ENCODE results near the gene CFAP61. TPM values are rescaled to one million over a fixed set of nuclear protein-coding genes. Genes with fewer than 3 reads are reported as not detected.
A peak's percentile ranks its signal among the peaks of the same experiment; 100 is the strongest.

CFAP61 gene
- total RNA-seq, 4 donors from 2014 or later = not detected

DNA sequence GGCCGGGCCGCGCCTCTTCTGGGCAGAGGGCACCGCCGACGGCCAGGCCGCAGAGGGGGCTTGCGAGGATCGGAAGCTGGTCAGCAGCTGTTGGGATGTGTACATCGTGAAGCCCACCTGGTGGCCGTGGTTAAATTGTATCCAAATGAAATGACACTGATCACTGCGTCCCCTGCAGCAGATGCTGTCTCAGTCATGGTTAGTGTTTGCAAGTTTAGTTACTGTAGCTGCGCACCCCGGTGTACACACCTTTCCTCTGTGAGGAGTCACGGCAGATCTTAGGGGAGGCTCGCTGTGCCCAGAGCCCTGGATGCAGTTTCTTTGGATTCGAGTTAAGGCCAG, 34.5 kb upstream of the CFAP61 start:
- H3K4me3 ChIP-seq = peak overlapping the region; percentile 76 to 98 (median 92)
- peaks cover 0 to 4% (median 4%) of the 10 kb centered on the region in 4 donors for H3K36me3 ChIP-seq
- H3K4me1 ChIP-seq = peaks cover 19 to 53% (median 50%) of the 10 kb centered on the region in 4 donors
- DNase-seq (ENCODE audit: extremely low spot score) = no peak
- no peaks in the 10 kb centered on the region for H3K9me3 ChIP-seq
- TF ChIP-seq, protein P1, sequence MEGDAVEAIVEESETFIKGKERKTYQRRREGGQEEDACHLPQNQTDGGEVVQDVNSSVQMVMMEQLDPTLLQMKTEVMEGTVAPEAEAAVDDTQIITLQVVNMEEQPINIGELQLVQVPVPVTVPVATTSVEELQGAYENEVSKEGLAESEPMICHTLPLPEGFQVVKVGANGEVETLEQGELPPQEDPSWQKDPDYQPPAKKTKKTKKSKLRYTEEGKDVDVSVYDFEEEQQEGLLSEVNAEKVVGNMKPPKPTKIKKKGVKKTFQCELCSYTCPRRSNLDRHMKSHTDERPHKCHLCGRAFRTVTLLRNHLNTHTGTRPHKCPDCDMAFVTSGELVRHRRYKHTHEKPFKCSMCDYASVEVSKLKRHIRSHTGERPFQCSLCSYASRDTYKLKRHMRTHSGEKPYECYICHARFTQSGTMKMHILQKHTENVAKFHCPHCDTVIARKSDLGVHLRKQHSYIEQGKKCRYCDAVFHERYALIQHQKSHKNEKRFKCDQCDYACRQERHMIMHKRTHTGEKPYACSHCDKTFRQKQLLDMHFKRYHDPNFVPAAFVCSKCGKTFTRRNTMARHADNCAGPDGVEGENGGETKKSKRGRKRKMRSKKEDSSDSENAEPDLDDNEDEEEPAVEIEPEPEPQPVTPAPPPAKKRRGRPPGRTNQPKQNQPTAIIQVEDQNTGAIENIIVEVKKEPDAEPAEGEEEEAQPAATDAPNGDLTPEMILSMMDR (IDR thresholded peaks at IDR 0.05) = no peak
- TF ChIP-seq POLR2A (IDR thresholded peaks at IDR 0.05; ENCODE audit: low read depth) = no peak
- no peak for TF ChIP-seq POLR2AphosphoS5 (IDR thresholded peaks at IDR 0.05)
- TF ChIP-seq EP300 (IDR thresholded peaks at IDR 0.05) = no peak
- H3K27me3 ChIP-seq = no peaks in the 10 kb centered on the region
- H3K27ac ChIP-seq (replicated peaks in 1 of 4) = peak overlapping the region; percentile 75 to 84 (median 78)
- 13% methylated on average over 5 of the region's 17 CpGs for WGBS
- intact Hi-C loops (cut with DNase I) = no loop called here

GRCh38 chr20:20018366-20018765, 34.0 kb upstream of the CFAP61 start:
- no peak for DNase-seq (ENCODE audit: extremely low spot score)

GRCh38 chr20:20019123-20019522, 33.2 kb upstream of the CFAP61 start:
- Histone ChIP-seq H3K4me3 (no peak overlapping the region), H3K27ac (replicated peaks in 1 of 4) (no peak overlapping the region), H3K9me3 (no peaks in the 10 kb centered on the region), H3K36me3 (peaks cover 0 to 13% (median 10%) of the 10 kb centered on the region in 4 donors), H3K4me1 (peaks cover 19 to 53% (median 50%) of the 10 kb centered on the region in 4 donors), H3K27me3 (no peaks in the 10 kb centered on the region)
- 67% methylated on average over 2 of the region's 2 CpGs for WGBS
- DNase-seq (ENCODE audit: extremely low spot score) = no peak
- intact Hi-C loops (cut with DNase I) = no loop called here
- TF ChIP-seq, protein P1 (IDR thresholded peaks at IDR 0.05) = no peak
- TF ChIP-seq POLR2A (IDR thresholded peaks at IDR 0.05; ENCODE audit: low read depth) (no peak), EP300 (IDR thresholded peaks at IDR 0.05) (no peak), POLR2AphosphoS5 (IDR thresholded peaks at IDR 0.05) (no peak)

More at GRCh38 chr20:20018366-20018765, 34.0 kb upstream of the CFAP61 start:
- Histone ChIP-seq H3K27ac (replicated peaks in 1 of 4) (no peak overlapping the region), H3K9me3 (no peaks in the 10 kb centered on the region), H3K27me3 (no peaks in the 10 kb centered on the region), H3K4me3 (peak overlapping the region; percentile 76 to 98 (median 92)), H3K4me1 (peaks cover 19 to 53% (median 50%) of the 10 kb centered on the region in 4 donors), H3K36me3 (peaks cover 0 to 9% (median 9%) of the 10 kb centered on the region in 4 donors)
- intact Hi-C loops (cut with DNase I) = no loop called here
- WGBS = 87% methylated on average over 8 of the region's 8 CpGs
- TF ChIP-seq, protein P1 (IDR thresholded peaks at IDR 0.05) = no peak
- TF ChIP-seq EP300 (IDR thresholded peaks at IDR 0.05) = no peak
- TF ChIP-seq POLR2AphosphoS5 (IDR thresholded peaks at IDR 0.05) = no peak

DNA sequence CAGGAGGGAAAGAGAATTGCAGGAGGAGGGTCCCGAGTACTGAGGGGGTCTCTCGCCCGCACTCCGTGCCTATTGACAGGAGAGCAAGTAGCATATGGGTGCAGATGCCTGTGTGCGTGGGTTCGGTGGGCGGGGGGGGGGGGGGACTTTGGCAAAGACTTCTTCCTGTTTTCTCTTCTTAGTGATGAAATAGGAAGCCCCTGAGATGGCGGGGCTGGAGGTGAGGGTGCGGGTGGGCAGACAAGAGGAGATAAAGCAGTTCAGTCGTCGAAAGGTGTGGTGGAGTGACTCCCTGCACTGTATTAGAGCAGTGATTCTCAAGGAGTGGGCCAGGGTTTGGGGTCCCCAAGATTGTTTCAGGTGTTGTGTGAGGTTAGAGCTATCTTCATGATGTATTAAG, 31.4 kb upstream of the CFAP61 start:
- WGBS = 82% methylated on average over 11 of the region's 11 CpGs
- Histone ChIP-seq H3K4me3 (no peak overlapping the region), H3K36me3 (peaks cover 0 to 19% (median 12%) of the 10 kb centered on the region in 4 donors), H3K27me3 (no peaks in the 10 kb centered on the region), H3K27ac (replicated peaks in 1 of 4) (no peak overlapping the region), H3K9me3 (no peaks in the 10 kb centered on the region), H3K4me1 (peaks cover 19 to 61% (median 50%) of the 10 kb centered on the region in 4 donors)
- no peak for TF ChIP-seq EP300 (IDR thresholded peaks at IDR 0.05)
- no peak for TF ChIP-seq POLR2AphosphoS5 (IDR thresholded peaks at IDR 0.05)
- TF ChIP-seq POLR2A (IDR thresholded peaks at IDR 0.05; ENCODE audit: low read depth) = no peak
- TF ChIP-seq, protein P1 (IDR thresholded peaks at IDR 0.05) = no peak
- intact Hi-C loops (cut with DNase I) = no loop called here
- no peak for DNase-seq (ENCODE audit: extremely low spot score)

- H3K4me3 ChIP-seq = no peak overlapping the region
- no peak for TF ChIP-seq POLR2A (IDR thresholded peaks at IDR 0.05; ENCODE audit: low read depth)
- TF ChIP-seq POLR2AphosphoS5 (IDR thresholded peaks at IDR 0.05) = no peak
- TF ChIP-seq, protein P1 (IDR thresholded peaks at IDR 0.05) = no peak
- TF ChIP-seq EP300 (IDR thresholded peaks at IDR 0.05) = no peak
- intact Hi-C loops (cut with DNase I) = no loop called here
- H3K4me1 ChIP-seq = peaks cover 15 to 56% (median 45%) of the 10 kb centered on the region in 4 donors
- 56% methylated on average over 7 of the region's 7 CpGs for WGBS
- H3K27me3 ChIP-seq = no peaks in the 10 kb centered on the region
- DNase-seq (ENCODE audit: extremely low spot score) = no peak
- peaks cover 3 to 26% (median 14%) of the 10 kb centered on the region in 4 donors for H3K36me3 ChIP-seq
- no peak overlapping the region for H3K27ac ChIP-seq (replicated peaks in 1 of 4)
- no peaks in the 10 kb centered on the region for H3K9me3 ChIP-seq
Observed at GRCh38 chr20:20021835-20022234, 30.5 kb upstream of the CFAP61 start.
